Stimulated activated CD4-positive, alpha-beta T cell treated with anti-CD3 and anti-CD28 coated beads, TNF-alpha, amount 100 ng/mL, for 1 hour (primary cell): Measurements from ENCODE around the gene PLA2G4B.

Experiments used
- DNase-seq, 3 donors: peaks; one replicate each; pipeline ENCODE4 v3.0.0-alpha.2; 2020; ENCODE audit warnings: low read depth in 3 of 3, low spot score in 1 of 3

Gene PLA2G4B

DNA sequence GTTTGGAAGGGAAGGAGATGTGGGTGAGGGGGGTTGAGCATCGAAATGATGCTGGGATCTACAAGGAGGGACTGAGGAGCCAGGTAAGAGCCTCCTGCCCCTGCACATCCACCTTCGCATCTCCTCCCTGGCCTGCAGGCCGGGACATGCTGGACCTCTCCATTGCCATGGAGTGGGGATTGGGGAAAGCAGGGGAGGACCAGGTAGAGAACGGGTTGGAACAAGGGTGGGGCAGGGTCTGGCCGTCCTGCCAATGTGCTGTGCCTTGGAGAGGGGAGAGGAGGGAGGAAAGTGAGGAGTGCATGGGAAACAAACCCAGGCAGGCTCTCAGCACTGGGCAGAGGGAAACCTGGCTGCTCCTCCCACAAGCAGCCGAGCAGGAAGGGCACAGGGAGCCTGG, 10.6 kb downstream of the PLA2G4B start:
- no peak for DNase-seq

DNA sequence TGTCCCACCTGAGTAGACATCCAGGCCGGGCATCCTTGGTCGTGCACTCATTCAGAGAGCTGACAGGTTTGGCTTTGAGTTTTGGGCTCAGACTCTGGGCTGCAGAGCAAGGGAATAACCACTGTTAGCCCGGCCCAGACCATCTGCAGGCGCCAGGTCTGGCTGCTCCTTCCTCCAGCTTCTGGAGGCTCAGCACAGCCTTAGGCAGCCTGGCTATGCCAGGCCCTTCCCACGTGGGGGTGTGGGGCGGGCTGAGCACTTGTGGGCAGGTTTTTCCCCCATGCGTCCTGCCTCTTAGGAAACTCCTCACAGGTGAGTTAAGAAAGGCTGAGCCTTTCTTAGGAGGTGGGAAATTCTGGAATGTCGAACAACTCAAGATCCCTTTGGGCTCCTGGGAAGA, 11.2 kb downstream of the PLA2G4B start:
- no peak for DNase-seq

DNA sequence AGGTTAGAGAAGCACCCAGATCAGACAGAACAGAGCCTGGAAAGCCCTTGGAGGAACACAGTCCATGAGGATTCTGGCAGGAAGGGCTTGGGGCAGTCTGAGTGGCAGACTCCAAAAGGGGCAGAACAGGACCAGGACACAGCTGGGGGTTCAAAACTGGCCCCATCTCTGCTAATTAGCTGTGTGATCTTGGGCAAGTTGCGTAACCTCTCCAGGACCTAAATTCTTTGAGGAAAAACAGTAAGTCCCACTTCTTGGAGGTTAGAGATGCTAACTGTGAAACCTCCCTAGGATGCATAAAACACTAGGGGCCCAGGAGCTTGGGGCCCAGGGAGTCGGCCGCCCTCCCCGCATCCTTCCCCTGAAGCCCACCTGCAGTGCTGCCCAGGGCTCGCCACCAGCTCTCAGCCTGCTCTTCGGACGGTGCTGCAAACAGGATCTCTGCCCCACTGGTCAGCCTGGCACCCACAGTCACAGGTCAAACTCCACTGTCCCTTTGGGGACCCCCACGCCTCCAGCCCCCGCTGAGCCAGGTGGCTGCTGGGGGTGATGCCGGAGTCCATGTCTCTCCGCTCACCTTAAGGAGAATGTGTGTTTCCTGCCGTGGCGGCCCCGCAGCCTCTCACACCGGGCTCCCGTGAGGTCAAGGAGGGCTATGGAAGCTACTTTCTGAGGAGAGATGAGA, 12.0 kb downstream of the PLA2G4B start:
- no peak for DNase-seq

DNA sequence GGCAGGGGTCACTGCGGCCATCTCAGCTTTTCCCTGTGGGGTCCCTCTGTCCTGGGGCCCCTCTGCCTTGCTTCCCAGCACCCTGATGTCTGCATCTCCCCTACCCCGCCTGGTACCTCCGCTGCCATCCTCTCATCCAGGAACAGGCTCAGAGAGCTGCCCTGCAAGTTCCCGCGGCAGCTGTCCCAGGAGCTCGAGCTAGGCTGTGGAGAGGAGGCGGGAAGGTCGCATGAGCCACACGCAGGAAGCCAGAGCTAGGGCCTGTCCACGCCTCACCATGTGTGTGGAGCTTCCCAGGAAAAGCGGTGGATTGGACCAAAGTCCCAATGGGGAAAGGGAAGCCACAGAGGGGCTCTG, 12.5 kb downstream of the PLA2G4B start:
- no peak for DNase-seq

DNA sequence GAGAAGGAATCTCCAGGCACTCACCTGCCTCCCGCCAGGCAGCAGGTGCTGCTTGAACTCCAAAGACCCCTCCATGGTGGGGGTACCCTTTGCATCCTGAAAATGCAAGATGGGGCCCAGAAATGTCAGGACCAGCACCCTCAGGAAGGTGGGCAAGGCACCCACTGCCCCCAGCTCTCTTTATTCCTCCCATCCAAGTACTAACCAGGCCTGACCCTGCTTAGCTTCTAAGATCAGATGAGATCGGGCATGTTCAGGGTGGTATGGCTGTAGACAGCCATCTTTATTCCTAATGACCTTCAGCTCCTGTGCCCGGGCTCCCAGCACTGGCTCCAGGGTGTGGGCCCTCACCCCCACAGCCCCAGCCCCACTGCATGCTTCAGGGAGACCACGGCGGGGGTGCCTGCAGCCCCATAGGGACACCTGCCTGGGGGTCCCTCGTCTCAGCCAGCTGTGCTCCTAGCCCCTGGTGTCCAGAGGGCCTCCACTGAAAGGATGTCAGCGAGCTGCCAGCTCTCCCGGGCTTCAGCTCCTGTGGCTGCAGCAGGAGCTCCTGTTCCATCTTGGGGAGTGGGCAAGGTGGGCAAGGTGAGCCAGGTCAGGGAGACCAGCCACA, 13.2 kb downstream of the PLA2G4B start:
- DNase-seq, result no peak

DNA sequence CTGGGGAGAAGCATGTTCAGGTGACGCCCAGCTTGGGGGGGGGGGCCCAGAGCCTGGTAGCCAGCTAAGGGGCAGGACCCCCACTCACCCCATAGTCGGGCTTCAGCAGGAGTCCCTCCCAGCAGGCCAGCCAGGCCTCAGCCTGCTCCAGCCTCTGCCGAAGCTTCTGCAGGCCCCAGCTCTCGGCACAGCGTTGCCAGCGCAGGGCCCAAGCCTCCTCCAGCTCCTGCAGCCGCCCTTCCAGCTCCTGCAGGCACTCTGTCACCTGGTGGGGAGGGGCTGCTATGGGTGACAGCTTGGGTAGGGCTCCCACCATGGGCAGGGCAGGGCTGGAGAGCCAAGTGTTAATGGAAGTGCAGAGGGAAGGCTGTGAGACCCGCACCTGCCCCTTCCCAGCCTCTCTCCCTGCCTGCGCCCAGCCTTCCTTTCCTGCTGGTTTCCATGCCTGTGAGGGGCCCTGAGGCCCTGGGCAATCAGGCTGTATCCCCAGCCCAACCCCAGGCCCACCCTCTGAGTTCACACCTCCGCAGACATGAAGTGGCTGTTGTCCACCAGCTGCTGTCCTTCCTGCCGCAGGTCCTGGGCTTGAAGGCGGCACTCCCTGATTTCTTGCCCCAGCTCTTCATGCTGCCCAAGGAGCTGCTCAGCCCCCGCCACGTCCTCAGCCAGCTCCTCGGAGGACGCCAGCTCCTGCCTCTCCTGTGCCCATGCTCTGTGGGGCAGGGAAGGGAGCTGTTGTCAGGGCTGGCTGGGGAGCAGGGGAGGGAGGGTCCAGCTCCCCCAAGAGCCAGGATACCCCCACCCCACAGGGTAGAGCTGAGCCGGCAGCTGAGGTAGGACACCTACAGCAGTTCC, 14.3 kb downstream of the PLA2G4B start:
- no peak for DNase-seq

DNA sequence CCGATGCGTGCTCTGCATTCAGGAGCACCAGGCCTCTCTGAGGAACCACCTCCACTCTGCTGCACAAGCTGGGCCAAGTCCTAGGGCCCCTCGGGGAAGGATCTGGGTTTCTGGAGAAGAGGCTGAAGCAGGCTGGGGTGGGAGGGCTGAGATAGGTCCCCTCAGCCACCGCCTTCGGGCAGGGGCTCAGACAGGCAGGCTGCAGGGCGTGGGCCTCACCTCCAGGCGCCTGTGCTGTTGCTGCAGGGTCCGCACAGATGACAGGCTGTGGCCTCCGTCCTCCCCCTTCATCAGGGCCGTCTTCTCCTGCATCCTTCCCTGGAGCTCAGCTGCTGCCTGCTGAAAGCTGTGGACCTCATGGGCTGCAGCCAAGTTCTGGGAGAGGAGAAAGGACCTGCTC, 15.2 kb downstream of the PLA2G4B start:
- DNase-seq, result no peak

DNA sequence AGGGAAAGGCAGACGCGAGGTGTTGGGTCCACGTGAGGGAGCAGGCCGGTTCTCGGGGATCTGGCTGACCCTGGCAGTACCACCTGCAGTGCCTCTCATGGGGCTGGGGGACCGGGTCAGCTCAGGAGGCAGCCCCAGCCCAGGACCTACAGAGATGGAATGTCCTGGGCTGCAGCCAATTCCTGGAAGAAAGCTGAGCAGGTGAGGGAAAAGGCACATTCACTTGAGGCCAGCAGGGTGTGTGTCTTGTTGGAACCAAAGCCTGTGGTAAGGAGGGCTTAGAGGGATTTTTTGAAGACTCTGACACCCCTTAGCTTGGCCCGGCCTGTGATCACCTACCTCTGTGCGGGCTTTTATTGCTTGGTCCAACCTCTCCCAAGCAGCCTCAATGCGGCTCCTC, 15.8 kb downstream of the PLA2G4B start:
- DNase-seq, result no peak

DNA sequence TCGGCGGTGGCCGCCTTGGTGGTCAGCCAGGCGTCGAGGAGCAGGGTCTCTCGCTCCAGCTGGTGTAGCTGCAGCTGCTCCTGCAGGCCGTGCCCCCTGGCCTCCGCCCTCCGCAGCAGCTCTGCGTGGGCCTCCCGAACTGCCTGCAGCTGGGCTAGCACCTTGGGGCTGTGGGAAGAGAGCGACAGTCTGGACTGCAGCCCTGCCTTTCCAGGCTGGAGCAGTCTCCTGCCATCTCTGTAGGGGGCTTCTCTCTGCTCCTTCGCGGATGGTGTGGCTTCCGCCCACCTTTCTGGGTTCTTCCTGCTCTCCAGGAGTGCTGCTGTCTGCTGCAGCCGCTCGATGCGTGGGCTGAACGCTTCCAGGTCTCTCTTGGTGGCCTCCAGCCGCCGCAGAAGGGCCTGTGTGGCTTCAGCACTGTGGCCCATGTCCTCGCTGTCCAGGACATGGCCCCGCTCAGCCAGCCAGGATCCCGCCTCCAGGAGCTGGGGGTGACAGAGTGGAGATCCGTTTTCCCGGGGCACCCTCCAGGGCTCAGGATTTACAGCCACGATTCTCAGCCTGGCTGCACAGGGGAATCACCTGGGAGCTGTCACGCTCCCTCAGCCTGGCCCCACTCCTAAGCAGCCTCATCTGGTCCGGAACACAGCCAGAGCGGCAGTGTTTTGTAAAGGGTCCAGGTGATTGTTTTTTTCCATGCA, 16.8 kb downstream of the PLA2G4B start:
- no peak for DNase-seq

DNA sequence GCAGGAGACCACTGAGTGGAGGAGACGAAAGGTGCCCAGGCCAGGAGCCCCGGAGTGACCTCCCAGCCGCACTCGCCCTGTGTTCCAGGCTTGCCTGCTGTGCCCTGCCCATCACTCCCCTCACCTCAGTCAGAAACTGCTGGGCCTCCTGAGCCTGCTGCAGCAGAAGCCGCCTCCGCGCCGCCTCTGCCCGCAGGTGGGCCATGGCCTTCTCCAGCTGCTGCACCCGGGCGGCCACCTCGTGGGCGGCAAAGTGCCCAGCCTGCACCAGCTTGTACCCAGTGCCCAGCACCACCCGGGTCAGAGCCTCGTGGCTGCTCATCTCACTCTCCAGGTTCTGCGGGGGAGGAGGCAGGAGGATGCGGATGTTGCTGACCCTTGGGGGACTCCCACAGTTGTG, 17.6 kb downstream of the PLA2G4B start:
- no peak for DNase-seq

DNA sequence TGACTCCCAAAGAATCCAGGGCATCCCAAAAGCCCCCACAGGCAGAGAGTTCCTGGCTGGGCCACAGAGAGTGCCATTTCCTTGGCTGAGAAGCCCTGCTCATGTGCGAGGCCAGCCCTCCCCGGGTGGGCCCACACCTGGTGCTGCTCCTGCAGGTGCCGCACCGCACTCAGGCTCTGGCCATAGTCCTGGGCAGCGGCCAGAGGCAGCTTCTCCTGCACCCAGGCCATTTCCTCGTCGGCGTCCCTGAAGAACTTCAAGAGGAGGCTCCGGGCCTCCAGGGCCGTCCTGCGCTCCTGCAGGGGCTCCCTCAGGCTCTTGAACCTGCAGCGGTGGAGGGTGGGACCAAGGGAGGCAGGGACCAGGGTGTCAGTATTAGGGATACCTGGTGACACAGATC, 18.1 kb downstream of the PLA2G4B start:
- no peak for DNase-seq

DNA sequence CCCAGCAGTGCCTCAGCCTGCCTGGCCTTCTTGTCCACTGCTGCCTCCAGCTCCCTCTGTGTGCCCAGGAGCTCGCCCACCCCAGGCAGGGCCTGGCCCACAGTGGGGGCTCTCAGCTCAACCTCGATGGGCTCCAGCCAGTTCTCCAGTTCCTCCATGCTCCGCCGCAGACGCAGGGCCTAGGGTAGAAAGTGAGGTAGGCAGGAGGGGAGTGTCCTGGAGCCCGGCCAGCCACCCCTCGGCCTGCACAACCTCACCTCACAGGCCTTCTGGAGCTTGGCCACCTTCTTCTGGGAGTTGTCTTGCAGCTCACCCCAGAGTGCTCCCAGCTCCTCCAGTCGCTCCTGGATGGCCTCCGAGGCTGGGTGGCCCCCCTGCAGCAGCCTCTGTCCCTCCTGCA, 18.7 kb downstream of the PLA2G4B start:
- DNase-seq, result no peak

DNA sequence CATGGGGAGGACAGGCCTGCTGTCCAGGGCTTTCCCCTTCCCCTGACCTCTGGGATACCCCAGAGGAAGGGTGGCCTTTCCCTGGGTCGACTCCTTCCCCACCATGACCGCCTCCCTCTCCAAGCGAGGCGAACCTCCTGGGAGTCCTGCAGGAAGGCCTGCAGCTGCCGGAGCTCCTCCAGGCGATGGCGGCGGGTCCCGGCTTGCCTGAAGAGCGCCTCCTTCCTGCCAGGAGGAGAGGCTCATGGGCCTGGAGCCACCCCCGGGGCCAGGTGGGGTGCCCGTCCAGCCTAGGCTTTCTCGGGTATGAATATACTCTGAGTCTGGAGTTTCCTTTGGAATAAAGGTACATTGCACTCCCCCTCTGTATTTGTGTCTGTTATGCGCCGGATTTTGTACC, 20.1 kb downstream of the PLA2G4B start:
- no peak for DNase-seq

DNA sequence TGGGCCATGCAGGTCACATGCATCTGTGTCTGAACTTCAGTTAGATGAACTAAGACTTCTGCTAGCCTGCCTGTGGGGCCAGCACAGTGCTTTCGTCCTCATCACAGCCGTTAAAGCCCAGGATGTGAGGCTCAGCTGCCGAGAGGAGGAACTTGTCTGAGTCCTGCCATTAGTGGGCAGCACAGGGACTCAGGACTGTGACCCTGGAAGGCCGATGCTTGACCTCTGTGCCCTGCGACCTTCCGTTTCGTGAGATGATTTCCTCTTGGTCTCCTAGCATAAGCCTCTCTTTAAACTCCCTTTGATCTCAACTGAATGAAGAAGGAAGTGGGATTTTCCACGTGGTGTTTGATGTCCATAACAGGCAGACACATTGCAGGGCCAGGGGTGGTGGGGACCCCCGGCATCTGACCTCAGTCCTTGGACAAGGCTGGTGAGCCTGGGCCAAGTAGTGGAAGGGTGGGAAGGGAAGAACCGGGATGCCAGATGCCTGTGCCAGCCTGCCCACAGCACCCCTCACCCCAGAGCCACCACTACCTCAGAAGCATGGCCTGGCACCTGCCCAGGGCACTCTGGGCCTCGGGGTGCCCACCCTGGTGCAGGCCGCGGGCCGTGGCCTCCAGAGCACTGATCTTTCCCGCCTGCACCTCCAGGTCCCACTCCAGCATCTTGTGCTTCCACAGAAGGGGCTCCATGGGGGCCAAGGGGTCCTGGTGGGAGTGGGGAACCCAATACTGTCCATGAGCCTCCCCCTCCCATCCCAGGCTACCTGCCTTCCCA, 21.6 kb downstream of the PLA2G4B start:
- no peak for DNase-seq

DNA sequence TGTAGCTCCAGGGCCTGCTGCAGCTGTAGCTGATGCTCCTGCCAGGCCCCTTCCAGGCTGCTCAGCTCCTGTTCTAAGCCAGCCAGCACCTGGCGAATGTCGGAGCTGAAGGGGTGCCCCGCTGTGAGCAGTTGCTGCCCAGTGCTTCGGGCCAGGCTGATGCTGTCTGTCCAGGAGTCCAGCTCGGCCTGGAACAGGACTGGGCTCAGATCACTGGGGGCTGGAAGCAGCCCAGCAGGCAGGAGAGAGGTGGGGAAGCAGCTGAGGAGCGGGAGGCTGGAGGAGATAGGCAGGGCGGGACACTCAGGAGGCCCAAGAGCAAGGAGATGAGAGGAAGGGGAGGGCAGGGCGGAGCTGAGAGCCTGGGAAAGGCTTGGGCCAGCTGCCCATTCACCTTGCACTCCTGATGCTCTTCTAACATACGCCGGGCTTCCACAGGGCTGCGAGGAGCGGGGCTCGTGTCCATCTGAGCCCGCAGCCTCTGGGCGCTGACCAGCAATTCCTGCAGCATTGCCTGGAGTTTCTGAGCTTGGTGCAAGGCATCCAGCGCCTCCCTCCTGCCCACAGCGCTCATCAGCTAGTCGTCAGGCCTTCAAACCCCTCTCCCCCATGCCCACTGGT, 23.2 kb downstream of the PLA2G4B start:
- DNase-seq, result no peak

DNA sequence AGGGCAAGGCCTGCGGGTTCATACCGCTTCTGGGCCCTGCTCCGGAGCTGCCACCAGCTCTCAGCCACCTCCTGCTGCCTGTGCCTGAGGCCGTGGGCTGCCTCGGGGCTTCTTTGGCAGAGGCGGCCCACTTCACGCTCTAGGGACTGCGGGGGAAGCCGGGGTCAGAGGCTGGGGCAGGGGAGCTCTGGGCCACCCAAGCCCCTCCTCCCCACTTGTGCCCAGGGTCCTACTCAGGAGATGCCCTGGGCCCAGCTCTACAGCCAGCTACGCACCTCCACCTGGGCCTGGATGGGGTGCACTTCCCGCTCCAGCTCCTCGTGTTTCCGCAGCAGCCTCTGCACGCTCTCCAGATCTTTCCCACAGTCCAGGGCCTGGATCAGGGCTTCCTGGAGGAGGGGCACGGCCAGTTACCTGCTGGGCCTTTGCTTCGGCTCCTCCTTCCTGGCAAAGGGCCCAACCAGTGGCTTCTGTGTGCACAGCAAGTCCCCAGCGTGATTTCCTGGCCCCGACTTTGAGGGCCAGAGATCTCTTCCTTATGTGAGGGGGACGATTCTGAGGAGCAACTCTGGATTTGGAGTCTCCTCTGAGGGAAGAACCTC, 24.0 kb downstream of the PLA2G4B start:
- no peak for DNase-seq

DNA sequence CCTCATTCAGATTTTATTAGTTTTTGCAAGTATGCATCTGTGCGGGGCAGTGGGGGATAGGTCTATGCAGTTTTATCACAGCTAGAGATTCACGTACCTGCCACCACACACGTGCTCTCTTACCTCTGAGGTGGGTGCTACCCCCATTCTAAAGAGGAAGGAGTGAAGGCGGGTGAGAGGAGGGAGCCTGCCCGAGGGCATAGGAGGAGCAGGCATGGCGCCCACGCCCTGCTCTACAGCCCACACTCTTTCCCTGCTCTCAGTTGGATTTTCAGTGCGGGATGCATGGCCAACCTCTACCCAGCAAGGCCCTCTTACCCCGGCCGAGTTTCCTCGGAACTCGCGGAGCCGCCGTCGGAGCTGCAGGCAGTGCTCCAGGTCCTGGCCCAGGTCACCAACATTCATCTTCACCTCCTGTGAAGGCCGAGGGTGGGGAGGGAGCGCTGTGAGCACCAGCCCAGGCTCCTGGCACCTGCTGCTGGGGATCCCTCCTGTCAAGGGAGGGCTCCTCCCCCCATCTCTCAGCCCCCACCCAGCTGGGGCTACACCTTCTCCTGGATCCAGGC, 26.9 kb downstream of the PLA2G4B start:
- no peak for DNase-seq

DNA sequence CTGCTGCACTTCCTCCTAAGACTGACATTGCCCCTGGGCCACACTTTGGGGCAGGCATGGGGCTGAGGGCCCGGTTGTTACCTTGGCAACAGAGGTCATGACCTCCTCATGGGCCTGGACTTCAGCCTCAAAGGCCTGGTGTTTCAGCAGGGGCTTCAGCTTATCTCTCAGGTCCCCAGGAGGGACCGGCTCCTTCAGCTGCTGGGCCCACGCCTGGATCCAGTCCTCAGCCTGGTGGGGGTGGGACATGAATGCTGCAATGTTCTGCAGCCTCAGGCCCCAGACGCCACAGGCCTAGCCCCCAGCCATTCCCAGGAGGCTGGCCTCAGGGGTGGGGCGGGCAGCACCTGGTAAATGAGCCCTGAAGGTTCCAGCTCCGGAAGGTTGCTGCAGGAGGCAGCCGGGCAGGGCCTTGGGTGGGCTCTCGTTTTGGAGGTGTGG, 27.6 kb downstream of the PLA2G4B start:
- DNase-seq, result no peak

DNA sequence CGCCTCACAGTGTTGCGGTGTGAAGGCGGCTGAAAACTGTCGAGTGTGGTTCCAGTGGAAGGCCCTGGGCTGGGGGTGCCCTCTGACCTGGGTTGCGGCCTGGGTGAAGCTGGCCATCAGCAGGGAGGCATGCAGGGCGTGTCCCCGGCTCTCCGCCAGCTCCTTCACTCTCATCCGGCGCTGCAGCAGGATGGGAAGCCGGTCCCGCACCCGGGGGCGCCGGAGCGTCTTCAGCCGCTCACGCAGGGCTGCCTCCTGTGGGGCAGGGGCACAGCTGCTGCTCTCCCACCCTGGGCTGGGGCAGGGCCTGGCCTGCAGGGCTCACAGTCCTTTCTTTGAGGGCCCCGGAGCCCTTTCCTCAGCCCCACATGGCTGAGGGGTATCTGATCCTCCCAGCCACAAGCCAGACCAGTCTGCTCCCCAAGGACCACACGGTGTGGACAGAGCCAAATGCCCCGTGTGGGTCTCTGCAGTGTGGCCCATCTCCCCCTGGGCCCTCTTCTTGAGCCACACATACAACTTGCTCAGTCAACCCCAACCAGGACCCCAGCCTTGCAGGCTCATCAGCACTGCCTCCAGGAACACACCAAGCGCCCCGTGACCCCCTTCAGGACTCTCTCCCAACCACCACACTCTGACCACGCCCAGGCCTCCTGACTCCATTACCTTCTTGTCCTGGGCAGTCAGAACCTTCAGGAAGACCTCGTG, 28.4 kb downstream of the PLA2G4B start:
- DNase-seq, result no peak
